WI38 (cell line): ENCODE measurements around the gene PLAGL1.

Experiments used
- H3K4me3 ChIP-seq: 2 replicates; pipeline ENCODE4 v1.5.1; 2011; ENCODE audit warnings: low read depth, mild to moderate bottlenecking, control low read depth, low read length
- CTCF ChIP-seq: IDR thresholded peaks from 2 replicates; pipeline ENCODE4 v1.5.1; 2012; ENCODE audit warnings: low read depth, mild to moderate bottlenecking, control low read depth, low read length

PLAGL1 gene

GRCh38 chr6:144036835-144037195 lies 28.8 kb upstream of the PLAGL1 start:
- H3K4me3 ChIP-seq, result peak overlapping the region; percentile 30
- TF ChIP-seq CTCF, result no peak

GRCh38 chr6:144036064-144036834 lies 28.2 kb upstream of the PLAGL1 start:
- no peak for TF ChIP-seq CTCF
- H3K4me3 ChIP-seq, result peak overlapping the region; percentile 30

- no peak overlapping the region for H3K4me3 ChIP-seq
- no peak for TF ChIP-seq CTCF
Measured at GRCh38 chr6:144035416-144035815, 27.4 kb upstream of the PLAGL1 start.

- TF ChIP-seq CTCF, result no peak
- H3K4me3 ChIP-seq, result no peak overlapping the region
Measured at GRCh38 chr6:144033816-144034735, 26.0 kb upstream of the PLAGL1 start.

- H3K4me3 ChIP-seq, result no peak overlapping the region
- no peak for TF ChIP-seq CTCF
Measured at GRCh38 chr6:144029452-144029851, 21.4 kb upstream of the PLAGL1 start.

- no peak for TF ChIP-seq CTCF
- no peak overlapping the region for H3K4me3 ChIP-seq
Measured at GRCh38 chr6:144027932-144028587, 20.0 kb upstream of the PLAGL1 start.
